ENCODE measurements around the gene CIDEB.

DNA sequence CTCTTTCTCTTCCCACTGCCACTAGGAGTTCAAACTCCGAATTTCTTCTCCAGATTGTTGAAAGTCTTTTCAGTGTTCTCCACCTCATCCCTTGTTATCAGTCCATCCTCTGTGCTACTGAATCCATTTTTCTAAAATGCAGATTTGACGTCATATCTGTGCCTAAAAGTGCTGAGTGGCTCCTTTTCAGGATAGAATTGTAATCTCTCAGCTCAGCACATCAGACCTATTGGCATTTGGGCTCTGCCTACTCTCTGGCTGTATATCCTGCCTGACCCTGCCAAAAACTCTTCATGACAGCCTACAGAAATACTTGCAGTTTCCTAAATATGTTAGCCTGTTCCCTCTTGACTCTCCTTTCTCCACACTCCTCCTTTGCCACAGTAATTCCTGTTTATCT is 35.3 kb downstream of the CIDEB start:
- TF ChIP-seq, protein P1, sequence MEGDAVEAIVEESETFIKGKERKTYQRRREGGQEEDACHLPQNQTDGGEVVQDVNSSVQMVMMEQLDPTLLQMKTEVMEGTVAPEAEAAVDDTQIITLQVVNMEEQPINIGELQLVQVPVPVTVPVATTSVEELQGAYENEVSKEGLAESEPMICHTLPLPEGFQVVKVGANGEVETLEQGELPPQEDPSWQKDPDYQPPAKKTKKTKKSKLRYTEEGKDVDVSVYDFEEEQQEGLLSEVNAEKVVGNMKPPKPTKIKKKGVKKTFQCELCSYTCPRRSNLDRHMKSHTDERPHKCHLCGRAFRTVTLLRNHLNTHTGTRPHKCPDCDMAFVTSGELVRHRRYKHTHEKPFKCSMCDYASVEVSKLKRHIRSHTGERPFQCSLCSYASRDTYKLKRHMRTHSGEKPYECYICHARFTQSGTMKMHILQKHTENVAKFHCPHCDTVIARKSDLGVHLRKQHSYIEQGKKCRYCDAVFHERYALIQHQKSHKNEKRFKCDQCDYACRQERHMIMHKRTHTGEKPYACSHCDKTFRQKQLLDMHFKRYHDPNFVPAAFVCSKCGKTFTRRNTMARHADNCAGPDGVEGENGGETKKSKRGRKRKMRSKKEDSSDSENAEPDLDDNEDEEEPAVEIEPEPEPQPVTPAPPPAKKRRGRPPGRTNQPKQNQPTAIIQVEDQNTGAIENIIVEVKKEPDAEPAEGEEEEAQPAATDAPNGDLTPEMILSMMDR (IDR thresholded peaks at IDR 0.05): no peak
- TF ChIP-seq POLR2A (IDR thresholded peaks at IDR 0.05) (no peak), EP300 (IDR thresholded peaks at IDR 0.05) (no peak)

Measured in tibial nerve (tissue), 4 donors.